Gastroesophageal sphincter (tissue), 4 donors: ENCODE data around the gene CHIC1. TPM values are rescaled to one million over a fixed set of nuclear protein-coding genes. Genes with fewer than 3 reads are reported as not detected.
A peak's percentile ranks its signal among the peaks of the same experiment; 100 is the strongest.
"Not testable (repeated sequence)": the region's sequence is repeated elsewhere in the genome, so short reads cannot be mapped to it uniquely, and the experiment has no call there.

ENCODE experiments used
- ATAC-seq: fragments of 150-250 bp; one replicate; pipeline ENCODE4 v1.9.1; 2016; ENCODE audit warnings: mild to moderate bottlenecking, moderate library complexity
- H3K27ac ChIP-seq, 4 donors: fragments of 200-600 bp; sonication (generic) in 3 of 4; 1 replicate in 3 of 4; 2 replicates in 1 of 4; pipeline ENCODE4 v1.5.1; 2016 to 2019
- H3K27me3 ChIP-seq: fragments of 200-600 bp; sonication (generic); one replicate; pipeline ENCODE4 v1.5.1; 2019
- H3K36me3 ChIP-seq, 2 donors: fragments of 200-600 bp; sonication (generic); one replicate each; pipeline ENCODE4 v1.5.1; 2019; ENCODE audit warnings: control low read depth in 1 of 2
- H3K4me1 ChIP-seq, 3 donors: fragments of 200-600 bp; sonication (generic); 1 replicate in 2 of 3; 2 replicates in 1 of 3; pipeline ENCODE4 v1.5.1; 2016 to 2019; ENCODE audit warnings: control low read depth in 2 of 3
- H3K4me3 ChIP-seq, 2 donors: fragments of 200-600 bp; sonication (generic); one replicate each; pipeline ENCODE4 v1.5.1; 2019; ENCODE audit warnings: mild to moderate bottlenecking in 1 of 2, moderate library complexity in 1 of 2
- H3K9me3 ChIP-seq, 3 donors: fragments of 200-600 bp; sonication (generic); one replicate each; pipeline ENCODE4 v1.5.1; 2017 to 2019; ENCODE audit warnings: control low read depth in 2 of 3
- EP300 ChIP-seq: sonication (generic); formaldehyde crosslinking; IDR thresholded peaks from one replicate; pipeline ENCODE4 v1.6.1; 2017; ENCODE audit warnings: antibody characterized with exemption, mild to moderate bottlenecking
- POLR2A ChIP-seq, 2 donors: fragments of 450-650 bp; IDR thresholded peaks; one replicate each; pipeline ENCODE4 v1.6.1; 2017; ENCODE audit warnings: antibody characterized with exemption in 2 of 2, mild to moderate bottlenecking in 2 of 2, moderate library complexity in 1 of 2
- POLR2AphosphoS5 ChIP-seq: sonication (generic); formaldehyde crosslinking; IDR thresholded peaks from one replicate; pipeline ENCODE4 v1.6.1; 2017; ENCODE audit warnings: antibody characterized with exemption
- WGBS, 2 donors: methylation state at CpG; one replicate each; pipeline ENCODE4 v1.1.5; 2018; ENCODE audit warnings: low coverage in 1 of 2; 5-methylcytosine and 5-hydroxymethylcytosine counted together
- total RNA-seq, 4 donors: library from RNA; depleted of rRNA; stranded (reverse); fragments of >200 nt; gene quantifications; one replicate each; pipeline ENCODE4 v1.1.0, GENCODE V29; 2016
- TF ChIP-seq, protein P1 (sequence below), 4 experiments: fragments of 200-600 bp in 2 of 4; fragments of 450-650 bp in 2 of 4; sonication (generic) in 1 of 4; IDR thresholded peaks; one replicate each; pipeline ENCODE4 v1.5.1; 2017 to 2019; ENCODE audit warnings: antibody characterized with exemption in 4 of 4, mild to moderate bottlenecking in 2 of 4, moderate library complexity in 2 of 4

The CHIC1 gene
- 10 to 100 TPM; 13.5 to 23.2 (median 14.8) TPM for total RNA-seq

DNA sequence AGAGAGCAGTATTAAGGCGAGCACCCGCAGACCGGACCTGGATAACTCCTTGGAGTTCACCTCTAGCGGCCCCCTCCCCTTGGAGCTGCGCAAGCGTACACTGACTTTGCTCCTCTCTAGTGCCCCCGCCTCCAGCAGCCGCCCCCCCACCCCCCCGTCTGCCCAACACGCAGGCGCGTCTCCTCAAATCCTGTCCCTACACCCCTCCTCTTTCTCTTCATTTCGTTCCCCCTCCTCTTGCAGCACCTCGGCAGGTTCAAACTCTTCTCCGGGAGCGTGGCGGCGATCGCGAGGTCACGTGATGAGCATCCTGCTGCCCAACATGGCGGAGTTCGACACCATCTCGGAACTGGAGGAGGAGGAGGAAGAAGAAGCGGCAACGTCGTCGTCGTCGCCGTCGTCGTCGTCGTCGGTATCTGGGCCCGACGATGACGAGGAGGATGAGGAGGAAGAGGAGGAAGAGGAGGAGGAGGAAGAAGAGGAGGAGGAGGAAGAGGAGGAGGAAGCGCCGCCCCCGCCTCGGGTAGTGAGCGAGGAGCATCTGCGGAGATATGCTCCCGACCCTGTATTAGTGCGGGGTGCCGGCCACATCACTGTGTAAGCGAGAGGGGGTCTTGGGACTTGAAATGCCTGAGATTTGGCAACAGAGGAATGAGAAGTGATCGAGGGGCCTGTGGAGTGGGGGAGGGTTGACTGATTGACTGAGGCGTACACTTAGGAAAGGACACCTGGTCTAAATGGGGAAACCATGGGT lies at the start of gene CHIC1:
Gene CHIC1, plus strand, starts transcription at position 214 of the 754 bp plus-strand sequence. Its CDS starts 88 bp downstream, at position 302.
- Histone ChIP-seq H3K4me3 (peak within 1 kb of the TSS; percentile 66 to 100), H3K27ac (peak within 1 kb of the TSS; percentile 83 to 94 (median 90)), H3K27me3 (no peaks in the 10 kb centered on the region), H3K36me3 (no peaks in the 10 kb centered on the region), H3K4me1 (peaks cover 0 to 27% (median 0%) of the 10 kb centered on the region in 3 donors), H3K9me3 (no peaks in the 10 kb centered on the region)
- WGBS, 2 donors: 0 to 22% methylated on average over 9 to 12 of the region's 51 CpGs
- TF ChIP-seq POLR2AphosphoS5: peak; percentile 15
- no peak for TF ChIP-seq POLR2A (IDR thresholded peaks at IDR 0.05)
- TF ChIP-seq, protein P1, sequence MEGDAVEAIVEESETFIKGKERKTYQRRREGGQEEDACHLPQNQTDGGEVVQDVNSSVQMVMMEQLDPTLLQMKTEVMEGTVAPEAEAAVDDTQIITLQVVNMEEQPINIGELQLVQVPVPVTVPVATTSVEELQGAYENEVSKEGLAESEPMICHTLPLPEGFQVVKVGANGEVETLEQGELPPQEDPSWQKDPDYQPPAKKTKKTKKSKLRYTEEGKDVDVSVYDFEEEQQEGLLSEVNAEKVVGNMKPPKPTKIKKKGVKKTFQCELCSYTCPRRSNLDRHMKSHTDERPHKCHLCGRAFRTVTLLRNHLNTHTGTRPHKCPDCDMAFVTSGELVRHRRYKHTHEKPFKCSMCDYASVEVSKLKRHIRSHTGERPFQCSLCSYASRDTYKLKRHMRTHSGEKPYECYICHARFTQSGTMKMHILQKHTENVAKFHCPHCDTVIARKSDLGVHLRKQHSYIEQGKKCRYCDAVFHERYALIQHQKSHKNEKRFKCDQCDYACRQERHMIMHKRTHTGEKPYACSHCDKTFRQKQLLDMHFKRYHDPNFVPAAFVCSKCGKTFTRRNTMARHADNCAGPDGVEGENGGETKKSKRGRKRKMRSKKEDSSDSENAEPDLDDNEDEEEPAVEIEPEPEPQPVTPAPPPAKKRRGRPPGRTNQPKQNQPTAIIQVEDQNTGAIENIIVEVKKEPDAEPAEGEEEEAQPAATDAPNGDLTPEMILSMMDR (IDR thresholded peaks at IDR 0.05): no peak
- ATAC-seq: peak; percentile 80

DNA sequence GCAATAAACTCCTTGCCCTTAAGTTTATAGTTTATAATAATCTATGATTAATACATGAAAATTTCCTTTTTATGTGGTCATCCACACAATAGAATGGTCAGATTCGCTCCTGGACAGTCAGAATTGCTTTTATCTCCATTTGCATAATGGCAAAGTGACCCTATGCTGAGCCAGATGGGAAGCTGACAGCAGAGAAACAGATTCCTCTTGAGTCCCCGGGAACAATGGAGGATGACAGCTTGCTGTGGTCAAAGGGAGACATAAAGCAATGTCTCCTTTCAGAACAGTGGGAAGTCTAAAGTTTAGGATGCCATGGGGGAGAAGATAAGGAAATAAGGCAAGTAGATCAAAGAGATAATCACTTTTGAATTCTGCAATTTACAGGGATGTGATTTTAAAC lies 40.2 kb upstream of the CHIC1 start:
- 40% methylated on average over 2 of the region's 2 CpGs; no CpG with 5 or more reads in 1 of the 2 donors for WGBS, 2 donors
- H3K36me3 ChIP-seq, H3K4me3 ChIP-seq, H3K4me1 ChIP-seq, ATAC-seq, H3K27ac ChIP-seq, H3K27me3 ChIP-seq, H3K9me3 ChIP-seq: not testable (repeated sequence)

DNA sequence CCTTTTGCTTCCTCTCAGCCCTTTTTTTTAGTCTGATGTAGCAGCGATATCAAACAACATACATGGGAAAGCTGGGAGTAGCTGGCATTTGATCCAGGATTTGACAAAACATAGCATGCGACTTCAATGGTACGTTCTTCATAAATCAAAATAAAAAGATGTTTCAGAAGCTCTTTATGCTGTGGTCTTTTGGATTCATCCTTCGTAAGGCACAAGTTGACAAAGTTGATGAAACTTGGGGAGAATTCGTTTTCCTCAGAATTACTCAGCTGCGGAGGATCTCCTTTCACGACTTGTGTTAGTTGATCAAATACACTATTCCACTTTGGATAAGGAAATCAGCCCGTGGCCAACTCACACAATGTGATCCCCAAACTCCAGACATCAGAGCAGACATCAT lies 38.1 kb upstream of the CHIC1 start:
- ATAC-seq: no peak
- no peak overlapping the region for H3K4me3 ChIP-seq
- WGBS, 2 donors: 88 to 96% methylated on average over 7 of the region's 8 CpGs
- H3K9me3 ChIP-seq: no peaks in the 10 kb centered on the region
- TF ChIP-seq EP300 (no peak), POLR2AphosphoS5 (no peak), POLR2A (IDR thresholded peaks at IDR 0.05) (no peak)
- TF ChIP-seq, protein P1 (IDR thresholded peaks at IDR 0.05): no peak
- no peaks in the 10 kb centered on the region for H3K4me1 ChIP-seq
- no peak overlapping the region for H3K27ac ChIP-seq
- no peaks in the 10 kb centered on the region for H3K36me3 ChIP-seq
- H3K27me3 ChIP-seq: no peaks in the 10 kb centered on the region

DNA sequence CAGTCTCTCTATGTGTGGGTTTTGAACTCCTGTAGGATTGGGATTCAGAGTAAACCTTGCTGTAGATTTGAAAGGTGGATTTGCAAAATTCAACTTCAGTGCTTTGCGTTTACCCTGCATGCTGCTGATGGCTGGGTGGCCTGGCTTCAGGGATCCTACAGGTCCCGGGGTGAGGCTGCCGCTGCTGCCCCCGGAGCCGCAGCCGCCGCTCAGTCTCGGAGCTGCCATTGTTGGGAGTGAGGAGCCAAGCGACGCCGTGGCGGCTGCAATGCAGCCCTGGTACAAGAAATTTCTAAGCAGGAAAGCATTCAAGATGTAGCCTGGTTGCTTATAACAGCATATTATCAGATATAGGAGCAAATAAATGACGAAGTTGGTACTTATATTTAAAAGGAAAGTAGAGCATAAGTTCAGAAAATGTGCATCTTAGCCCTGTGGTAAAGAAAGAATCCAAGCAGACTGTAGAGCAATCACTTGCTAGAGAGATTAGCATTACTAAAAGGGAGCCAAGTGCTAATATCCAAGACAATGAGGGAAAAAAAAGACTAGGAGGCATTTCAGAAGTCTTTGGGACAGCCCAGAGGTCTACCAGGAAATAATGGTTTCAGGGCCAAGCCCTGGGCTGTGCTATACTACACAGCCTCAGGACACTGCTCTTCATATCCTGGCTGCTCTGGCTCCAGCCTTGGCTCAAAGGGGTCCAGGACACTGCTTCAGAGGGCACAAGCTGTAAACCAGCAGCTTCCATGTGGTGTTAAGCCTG lies 36.9 kb upstream of the CHIC1 start:
- WGBS, 2 donors: 10 to 17% methylated on average over 1 to 2 of the region's 13 CpGs
- ATAC-seq: no peak
- Histone ChIP-seq H3K27me3 (no peaks in the 10 kb centered on the region), H3K27ac (no peak overlapping the region), H3K9me3 (no peaks in the 10 kb centered on the region), H3K4me1 (no peaks in the 10 kb centered on the region), H3K4me3 (no peak overlapping the region), H3K36me3 (no peaks in the 10 kb centered on the region)
- TF ChIP-seq POLR2A (IDR thresholded peaks at IDR 0.05) (no peak), EP300 (no peak), POLR2AphosphoS5 (no peak)
- TF ChIP-seq, protein P1 (IDR thresholded peaks at IDR 0.05): no peak

DNA sequence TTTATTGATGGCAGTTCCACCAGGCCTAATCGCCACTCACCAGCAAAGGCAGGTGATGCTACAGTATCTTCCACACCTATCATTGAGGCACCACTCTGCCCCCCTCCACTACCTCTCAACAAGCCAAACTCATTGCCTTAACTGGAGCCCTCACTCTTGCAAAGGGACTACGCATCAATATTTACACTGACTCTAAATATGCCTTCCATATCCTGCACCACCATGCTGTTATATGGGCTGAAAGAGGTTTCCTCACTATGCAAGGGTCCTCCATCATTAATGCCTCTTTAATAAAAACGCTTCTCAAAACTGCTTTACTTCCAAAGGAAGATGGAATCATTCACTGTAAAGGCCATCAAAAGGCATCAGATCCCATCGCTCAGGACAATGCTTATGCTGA lies 31.3 kb upstream of the CHIC1 start:
- H3K36me3 ChIP-seq, H3K27ac ChIP-seq, ATAC-seq, H3K9me3 ChIP-seq, H3K4me1 ChIP-seq, H3K4me3 ChIP-seq, H3K27me3 ChIP-seq: not testable (repeated sequence)
- 81% methylated on average over 3 of the region's 4 CpGs; no CpG with 5 or more reads in 1 of the 2 donors for WGBS, 2 donors

DNA sequence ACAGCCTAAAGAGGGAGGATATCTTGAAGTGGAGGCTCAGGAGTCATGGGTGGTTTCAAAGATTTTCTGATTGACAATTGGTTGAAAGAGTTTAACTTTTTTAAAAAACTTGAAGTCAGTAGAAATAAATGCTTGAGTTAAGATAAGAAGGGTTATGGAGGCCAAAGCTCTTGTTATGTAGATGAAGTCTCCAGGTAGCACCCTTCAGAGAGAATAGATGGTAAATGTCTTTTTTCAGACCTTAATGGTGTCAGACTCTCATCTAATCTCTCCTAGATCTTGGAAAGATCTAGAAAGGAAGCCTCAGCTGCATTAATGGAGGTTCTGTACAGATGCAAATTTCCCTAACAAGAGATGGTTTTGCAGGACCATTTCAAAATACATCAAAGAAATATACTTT lies 6.8 kb upstream of the CHIC1 start:
- no peak for TF ChIP-seq POLR2A (IDR thresholded peaks at IDR 0.05)
- no peak for TF ChIP-seq EP300
- TF ChIP-seq POLR2AphosphoS5: no peak
- TF ChIP-seq, protein P1 (IDR thresholded peaks at IDR 0.05): no peak
- no peaks in the 10 kb centered on the region for H3K36me3 ChIP-seq
- no peak for ATAC-seq
- no peaks in the 10 kb centered on the region for H3K4me1 ChIP-seq
- no peaks in the 10 kb centered on the region for H3K27me3 ChIP-seq
- H3K4me3 ChIP-seq: no peak overlapping the region
- H3K9me3 ChIP-seq: no peaks in the 10 kb centered on the region
- no peak overlapping the region for H3K27ac ChIP-seq
